NAMALWA (cell line): ENCODE results near the gene SV2C.

Experiments
- DNase-seq: peaks from one replicate; pipeline ENCODE4 v3.0.0-alpha.2; 2015; ENCODE audit warnings: low spot score

Gene SV2C

DNA sequence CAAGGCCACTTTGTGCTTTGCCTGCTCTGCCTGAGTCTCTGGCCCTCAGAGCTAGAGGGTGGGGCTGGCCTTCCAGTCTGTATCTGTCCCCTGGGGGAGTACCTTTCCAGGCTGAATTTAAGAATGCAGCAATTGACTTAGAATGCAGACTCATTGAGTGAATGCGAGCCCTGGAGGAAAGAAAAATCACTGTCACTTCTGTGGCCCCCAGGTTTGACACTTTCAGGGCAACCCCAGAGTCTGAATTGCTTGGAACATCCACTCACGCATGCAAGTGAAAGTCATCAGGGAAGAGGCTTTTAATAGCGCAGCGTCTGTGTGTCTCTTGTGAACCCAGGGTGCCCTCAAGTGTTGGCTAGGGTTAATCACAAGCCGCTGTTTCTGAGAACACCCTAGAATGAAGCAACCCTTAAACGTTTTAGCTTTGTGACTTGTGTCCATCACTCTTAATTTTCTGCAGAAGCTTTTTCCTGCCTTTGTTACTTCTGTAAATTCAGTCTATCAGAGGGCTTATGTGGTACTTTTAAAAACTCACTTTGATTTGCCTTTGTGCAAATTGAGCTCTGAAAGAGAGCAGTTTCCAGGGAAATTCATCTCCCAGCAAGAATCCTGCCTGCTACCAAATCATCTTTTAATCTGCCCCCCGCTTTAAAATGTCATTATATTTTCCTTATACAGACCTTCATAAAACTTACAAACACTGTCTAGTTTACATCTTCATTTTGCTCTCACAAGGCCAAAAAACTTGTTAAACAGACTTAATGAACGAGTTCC lies 173.1 kb downstream of the SV2C start:
- DNase-seq = peak; percentile 72

GRCh38 chr5:76257225-76257833 lies 174.1 kb downstream of the SV2C start:
- DNase-seq = no peak

DNA sequence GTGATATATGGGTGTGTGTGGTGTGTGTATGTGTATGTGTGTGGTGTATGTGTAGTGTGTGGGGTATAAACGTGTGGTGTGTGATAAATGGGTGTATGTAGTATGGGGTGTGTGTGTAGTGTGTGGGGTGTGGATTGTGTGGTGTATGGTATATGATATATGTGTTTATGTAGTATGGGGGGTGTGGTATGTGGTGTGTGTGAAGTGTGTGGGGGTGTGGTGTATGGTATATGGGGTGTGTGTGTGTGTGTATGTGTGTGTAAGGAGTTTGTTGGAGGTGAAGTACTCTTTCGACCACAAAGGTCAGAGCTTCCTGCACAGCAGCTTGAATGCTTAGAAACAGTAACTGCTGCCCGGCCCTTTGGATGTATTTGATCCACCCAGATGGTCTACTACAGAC lies 174.7 kb downstream of the SV2C start:
- no peak for DNase-seq

DNA sequence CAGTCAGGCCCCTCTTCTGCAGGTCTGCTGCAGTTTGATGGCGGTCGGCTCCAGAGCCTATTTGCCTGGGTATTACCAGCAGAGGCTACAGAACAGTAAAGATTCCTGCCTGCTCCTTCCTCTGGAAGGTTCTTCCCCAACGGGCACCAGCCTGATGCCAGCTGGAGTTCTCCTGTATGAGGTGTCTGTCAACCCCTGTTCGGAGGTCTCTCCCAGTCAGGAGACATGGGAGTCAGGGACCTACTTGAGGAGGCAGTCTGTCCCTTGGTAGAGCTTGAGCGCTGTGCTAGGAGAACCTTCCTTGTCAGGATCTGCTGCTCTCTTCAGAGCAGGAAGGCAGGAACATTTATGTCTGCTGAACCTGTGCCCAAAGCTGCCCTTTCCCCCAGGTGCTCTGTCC lies 181.5 kb downstream of the SV2C start:
- DNase-seq = no peak

GRCh38 chr5:76269259-76269931 lies 186.2 kb downstream of the SV2C start:
- no peak for DNase-seq

DNA sequence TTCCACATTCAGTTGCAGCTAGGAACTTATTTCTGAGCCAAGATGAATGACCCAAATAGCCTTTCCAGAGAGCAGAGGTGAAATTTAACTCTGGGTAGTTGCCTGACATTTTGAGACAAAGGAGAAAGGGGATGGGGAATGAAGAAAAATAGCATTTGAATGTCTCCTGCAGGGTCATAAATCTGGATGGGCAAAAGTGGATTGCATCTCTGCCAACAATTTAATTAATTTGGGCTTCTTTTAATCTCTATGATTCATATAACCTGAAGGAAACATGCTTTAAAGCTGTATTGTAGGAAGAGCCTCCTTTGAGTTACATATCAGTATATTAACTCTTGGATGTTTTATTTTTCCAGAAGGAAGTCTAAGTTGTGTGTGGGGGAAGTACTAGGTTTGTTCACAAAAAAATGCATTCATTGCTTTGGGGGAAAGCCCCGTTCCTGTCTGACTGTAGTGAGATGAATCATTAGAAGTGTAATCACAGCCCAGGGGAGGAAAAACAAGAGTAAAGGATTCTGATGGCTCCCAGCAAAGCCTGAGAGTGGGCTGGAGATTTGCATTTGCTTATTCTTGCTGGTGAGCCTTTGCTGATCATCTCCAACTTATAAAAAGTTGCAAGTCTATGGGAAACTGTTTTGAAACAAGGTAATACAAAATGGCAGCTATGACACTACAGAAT lies 186.9 kb downstream of the SV2C start:
- no peak for DNase-seq

DNA sequence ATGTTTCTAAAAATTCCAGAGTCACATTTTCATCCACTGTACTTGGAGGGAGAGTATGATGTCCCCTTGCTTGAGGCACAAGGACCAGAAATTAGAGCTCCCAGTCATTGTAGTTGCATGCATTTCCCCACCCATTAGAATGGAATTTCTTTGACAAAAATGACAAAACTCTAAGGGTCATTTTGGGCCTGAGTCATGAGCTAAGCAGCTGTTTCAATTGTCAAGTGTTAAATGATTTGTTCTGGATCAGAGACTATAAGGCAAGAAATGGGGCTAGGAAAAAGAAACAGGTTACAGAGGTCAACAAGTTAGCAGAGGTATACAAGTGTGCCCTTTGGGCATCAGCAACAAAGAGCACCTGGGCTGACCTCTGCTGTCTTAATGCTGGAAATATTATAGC lies 188.7 kb downstream of the SV2C start:
- DNase-seq = no peak

DNA sequence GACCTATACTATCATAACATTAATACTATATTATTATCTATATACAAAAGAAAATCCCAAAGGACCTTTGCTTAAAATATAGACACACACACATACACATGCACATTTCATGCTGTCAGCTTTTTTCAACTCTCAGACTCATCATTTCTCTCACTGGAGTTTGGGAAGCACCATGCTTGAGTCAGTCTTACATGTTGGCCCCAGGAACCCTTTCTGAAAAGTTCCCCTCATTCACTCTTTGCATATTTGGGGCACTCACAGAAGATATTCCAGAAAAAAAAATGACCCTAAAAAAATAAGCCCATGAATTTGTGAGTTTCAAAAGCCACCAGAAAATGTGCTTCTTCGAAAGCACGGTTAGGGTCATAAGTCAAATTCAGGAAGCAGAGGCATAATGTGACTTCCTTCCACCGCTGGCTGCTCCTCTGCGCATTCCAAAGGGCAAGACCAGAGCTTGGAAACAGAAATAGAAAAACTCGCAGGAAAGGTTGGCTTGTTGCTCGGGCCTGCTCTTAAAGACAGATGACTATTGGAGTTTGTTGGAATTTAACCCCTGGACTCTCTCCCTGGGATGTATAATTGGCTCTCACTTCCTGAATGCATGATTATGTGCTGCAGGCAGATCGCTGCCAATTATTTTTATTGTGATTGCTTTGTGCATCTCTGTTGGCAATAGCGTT lies 190.2 kb downstream of the SV2C start:
- no peak for DNase-seq

- DNase-seq = no peak
Observed at GRCh38 chr5:76274571-76274970, 191.4 kb downstream of the SV2C start.

GRCh38 chr5:76277736-76278135 lies 194.6 kb downstream of the SV2C start:
- DNase-seq = no peak

DNA sequence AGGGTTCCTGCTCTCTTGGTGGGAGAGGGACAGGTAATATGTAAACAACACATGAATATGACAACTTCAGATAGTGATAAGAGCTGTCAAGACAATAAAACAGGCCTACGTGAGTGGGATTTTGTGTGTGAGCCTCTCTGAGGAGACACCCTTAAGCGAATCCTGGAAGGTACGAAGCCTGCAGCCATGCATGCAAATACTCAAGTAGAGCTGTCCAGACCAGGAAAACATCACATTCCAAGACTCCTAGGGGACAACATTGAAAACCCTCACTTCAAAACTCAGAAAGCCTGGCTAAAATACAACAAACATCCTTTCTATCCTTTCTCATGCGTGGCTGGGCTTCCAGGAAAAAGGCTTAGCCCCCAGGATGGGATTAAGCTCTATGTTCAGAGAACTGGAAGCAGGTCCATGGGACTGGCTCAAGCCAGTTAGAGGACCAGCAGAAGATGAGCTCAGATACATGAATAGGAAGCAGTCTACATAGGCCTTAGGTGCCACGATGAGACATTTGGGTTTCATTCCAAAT lies 195.1 kb downstream of the SV2C start:
- no peak for DNase-seq

DNA sequence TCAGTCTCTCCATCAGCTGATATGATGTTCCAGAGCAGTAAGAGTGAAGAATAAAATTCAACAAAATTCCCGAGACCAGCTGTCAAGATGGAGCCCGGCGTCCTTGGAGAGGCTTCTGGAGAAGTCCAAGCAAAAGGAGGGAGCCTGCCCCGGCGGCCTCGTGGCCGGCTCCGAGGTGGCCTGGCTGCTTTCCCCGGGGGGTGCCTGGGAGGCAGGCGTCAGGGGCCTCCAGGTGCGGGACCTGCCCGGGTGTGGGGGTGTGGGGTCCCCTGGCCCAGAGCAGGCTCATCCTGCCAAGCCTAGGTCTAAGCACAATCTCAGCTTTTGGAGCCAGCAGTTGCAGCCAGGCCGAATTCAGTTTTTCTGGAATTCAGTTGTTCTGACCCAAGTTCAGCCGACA lies 197.3 kb downstream of the SV2C start:
- no peak for DNase-seq

DNA sequence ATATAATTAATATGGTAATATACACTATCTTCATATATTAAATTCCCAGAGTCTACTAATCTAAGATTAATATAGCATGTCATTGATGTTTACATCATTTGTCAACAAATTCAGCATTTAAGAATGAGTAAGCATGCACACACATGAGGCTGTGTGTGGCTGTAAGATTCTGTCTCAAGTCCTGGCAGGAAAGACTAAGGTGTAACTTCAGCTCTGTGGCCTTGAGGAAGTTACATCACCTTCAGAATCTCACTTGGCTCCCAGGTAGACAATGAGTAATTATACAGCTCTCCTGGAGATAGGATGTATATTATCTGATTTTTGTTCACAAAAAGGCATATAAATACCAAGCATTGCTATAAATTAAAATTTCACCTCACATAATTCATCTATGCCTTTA lies 200.5 kb downstream of the SV2C start:
- no peak for DNase-seq

- no peak for DNase-seq
Observed at GRCh38 chr5:76289692-76290091, 206.5 kb downstream of the SV2C start.

- no peak for DNase-seq
Observed at GRCh38 chr5:76290321-76290757, 207.2 kb downstream of the SV2C start.

GRCh38 chr5:76291305-76292077 lies 208.3 kb downstream of the SV2C start:
- DNase-seq = no peak

DNA sequence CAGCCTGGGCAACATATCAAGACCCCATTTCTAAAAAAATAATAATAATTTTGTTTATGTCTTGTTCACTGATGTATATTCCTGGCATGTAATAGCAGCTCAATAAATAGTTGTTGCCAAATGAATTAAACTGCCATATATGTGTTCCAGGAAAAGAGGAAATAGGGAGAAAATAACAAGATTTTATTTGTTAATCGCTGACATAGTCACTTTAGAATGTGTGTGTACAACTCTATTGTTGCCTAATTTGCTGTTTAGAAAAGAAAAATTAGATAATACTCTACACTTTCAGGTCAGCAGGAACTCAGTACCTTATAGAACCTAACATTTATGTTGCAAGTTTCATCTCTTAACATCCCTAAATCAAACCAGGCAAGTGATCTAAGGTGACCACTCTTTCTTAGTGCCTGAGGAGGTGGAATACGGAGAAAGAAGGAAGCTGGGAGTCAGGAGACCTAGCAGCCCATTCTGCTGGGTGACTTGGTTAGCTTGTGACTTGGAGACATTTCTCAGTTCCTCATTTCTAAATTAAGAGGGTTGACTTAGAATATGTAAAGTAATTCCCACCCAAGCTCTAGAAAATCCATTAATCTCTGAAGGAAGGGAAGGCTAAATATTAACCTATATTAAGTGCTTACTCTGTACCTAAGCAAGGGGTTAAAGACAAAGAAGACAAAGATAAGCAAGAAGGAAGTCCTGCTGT lies 209.6 kb downstream of the SV2C start:
- DNase-seq = peak; percentile 28

DNA sequence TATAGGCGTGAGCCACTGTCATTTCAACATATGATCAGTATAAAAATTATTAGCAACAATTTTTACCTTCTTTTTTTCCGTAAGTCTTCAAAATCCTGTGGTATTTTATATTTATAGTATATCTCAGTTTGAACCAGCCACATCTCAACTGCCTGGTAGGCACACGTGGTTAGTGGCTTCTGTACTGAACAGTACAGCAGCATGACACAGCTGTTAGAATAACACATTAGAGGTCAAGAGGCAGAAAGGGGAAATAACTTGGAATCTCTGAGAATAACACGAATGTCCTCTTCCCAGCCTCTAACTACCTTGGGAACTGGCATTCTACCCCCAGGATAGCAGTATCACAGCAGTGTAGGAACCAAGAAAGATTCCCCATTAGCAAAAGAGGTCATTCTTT lies 211.4 kb downstream of the SV2C start:
- no peak for DNase-seq

DNA sequence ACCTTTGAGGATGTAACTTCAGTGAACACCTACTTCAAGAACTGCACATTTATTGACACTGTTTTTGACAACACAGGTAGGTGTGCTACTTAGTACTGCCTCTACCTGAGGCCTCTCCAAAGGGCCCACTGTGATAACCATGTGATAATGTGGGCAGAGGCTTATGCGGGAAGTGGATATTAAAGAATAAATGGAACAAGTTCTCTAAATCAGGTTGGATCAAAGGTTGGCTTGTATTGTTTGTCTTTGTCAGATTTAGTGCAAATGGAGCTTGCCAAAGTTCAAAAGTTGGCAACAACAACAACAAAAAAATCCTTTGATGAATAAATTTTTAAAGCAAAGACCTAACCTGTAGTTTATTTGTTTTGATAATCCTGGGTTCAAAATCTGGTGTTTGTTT lies 215.7 kb downstream of the SV2C start:
- no peak for DNase-seq

GRCh38 chr5:76299592-76299991 lies 216.4 kb downstream of the SV2C start:
- DNase-seq = no peak
